OCI-LY3 (cell line): ENCODE data around the gene HEPN1.

Source experiments
- CTCF ChIP-seq: fragments of 200-600, 300-600 bp; sonication (generic); IDR thresholded peaks from 2 replicates; pipeline ENCODE4 v1.5.1; 2014; ENCODE audit warnings: antibody characterized with exemption, low read length, low read depth
- EZH2phosphoT487 ChIP-seq: fragments of 200-600 bp; shearing (Covaris generic); IDR thresholded peaks from 2 replicates; pipeline ENCODE4 v1.6.1; 2018; ENCODE audit warnings: antibody characterized with exemption, mixed run types, low read depth

DNA sequence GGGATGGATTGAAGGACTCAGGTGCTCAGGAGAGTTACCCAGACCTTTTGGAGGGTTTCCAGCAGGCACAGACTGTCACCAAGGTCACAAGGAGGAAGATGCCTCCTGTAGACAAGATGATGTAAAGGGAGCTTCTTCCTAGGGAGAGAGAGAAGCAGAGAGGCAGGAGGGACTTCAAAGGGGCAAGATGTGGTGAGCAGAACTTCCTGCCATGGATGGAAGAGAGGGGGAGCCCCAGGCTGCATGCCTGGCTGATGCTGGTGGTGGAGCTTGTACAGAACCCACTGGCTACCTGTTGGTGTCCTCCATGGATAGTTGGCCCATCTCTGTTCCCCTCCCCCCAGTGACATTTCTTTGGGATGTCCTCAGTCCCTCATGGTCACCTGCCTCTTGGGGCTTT, 4.2 kb downstream of the HEPN1 start:
- no peak for TF ChIP-seq CTCF
- no peak for TF ChIP-seq EZH2phosphoT487
